HPDE6-E6E7 (cell line): ENCODE results near the gene GJB3.
"Not testable (repeated sequence)": the region's sequence is repeated elsewhere in the genome, so short reads cannot be mapped to it uniquely, and the experiment has no call there.

Source experiments
- DNase-seq: peaks from one replicate; pipeline ENCODE4 v3.0.0; 2011; ENCODE audit warnings: missing footprints; ENCODE audit errors: extremely low spot score

The GJB3 gene

GRCh38 chr1:34785875-34786470, 5.0 kb downstream of the GJB3 start:
- no peak for DNase-seq

GRCh38 chr1:34786521-34787325, 5.7 kb downstream of the GJB3 start:
- DNase-seq: no peak

DNA sequence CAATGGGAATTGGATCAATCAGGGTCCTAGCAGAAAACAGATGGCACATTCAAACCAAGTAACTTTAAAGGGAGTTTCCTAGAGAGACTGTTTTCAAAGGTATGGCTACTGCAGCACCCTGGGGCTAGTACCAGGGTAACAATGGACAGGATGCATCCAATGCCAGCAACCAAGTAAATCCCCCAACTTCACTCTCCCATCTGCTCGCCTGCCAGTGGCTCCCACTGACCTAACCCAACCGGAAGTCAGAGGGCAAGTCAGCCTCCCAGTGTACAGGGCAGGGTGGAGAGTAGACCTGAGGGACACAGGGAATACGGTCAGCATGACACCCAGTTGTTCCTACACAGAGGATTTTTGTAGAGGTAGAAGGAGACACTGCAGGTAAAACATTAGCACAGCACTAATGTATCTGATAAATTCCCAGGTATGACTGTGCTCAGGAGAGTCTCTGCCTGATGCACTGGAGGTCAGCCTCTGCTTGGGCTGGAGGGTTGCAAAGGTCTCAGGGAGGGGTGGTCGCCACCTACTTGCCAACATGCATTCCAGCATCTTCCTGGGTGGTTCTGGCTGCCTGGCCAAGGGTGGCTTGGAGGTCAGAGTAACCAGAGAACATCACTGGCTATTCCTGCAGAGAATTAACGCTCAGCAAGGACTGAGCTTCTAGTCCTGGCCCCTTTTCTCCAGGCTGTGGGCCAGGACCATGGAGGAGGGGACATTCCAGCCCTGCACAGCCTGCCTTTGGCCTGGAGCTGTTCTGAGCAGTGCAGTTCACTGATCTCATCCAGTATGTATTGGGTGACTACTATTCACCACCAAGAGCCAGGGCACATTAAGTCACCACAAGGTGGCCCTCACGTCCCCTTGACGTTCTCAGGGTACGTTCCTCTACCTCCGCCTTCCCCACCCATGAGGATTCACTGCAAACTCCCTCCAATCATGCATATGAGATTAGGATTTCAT, 6.7 kb downstream of the GJB3 start:
- no peak for DNase-seq

DNA sequence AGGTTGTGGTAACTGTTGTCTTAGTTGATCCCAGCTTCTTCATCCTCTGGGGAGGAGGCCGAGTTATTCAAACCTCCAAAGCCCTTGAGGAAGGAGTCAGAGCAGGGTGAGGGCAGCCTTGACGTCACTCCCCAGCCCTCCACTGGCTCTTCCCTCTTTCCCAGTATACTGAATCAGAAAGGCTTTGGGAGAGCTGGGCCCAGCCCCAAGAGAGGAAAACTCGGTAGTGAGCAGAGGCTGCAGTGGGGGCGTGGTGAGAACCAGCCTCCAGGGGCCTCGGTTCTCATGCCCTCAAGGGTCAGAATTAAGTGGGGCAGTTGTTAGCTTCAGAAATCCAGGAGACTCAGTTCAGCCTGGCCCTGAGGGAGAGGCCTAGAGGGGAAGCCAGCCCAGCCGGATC, 10.0 kb downstream of the GJB3 start:
- DNase-seq: no peak

DNA sequence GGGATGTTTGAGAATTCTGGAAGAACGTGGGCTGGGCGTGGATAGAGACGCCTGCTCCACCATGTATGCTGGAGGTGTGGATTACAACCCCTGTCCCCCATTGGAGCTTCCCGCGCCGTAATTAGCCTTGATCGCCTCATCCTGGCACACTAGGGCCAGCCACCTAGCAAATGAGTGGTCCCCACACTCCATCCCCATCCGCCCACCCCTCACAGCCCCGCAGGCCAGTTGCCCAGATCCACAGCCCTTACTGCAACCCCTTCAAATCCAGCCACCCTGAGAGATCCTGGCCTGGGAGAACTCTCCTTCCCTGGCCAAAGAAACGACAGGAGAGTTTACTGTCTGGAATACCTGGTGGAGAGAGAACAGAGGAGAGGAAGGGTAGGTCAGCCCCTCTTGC, 11.4 kb downstream of the GJB3 start:
- no peak for DNase-seq

- DNase-seq: no peak
Observed at GRCh38 chr1:34792868-34793727, 12.1 kb downstream of the GJB3 start, which contains the start of gene GJA4. GJA4 (plus strand) TSS chr1:34792999; CDS start chr1:34794214, 1,215 bp downstream.

GRCh38 chr1:34794001-34794789, 13.2 kb downstream of the GJB3 start:
- DNase-seq: no peak

- no peak for DNase-seq
Observed at GRCh38 chr1:34794790-34795180, 13.8 kb downstream of the GJB3 start.

DNA sequence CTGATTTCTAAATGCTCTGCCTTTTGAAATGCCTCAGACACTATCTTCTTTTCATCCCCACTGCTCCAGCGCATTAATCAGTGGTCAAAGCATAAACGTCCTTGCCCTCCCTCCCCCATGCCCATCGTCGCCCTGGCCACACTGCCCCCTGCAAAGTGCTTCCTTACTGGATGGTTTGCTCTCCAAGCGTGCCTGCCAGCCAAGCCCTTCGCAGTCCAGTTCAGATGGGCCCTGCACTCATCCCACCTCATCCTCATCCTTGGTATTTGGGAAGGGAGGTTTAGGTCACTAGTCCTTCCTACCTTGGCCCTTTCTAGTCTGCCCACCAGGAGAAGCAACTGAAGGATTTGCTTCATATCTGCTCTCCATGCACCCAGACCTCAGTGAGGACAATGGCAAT, 14.9 kb downstream of the GJB3 start:
- no peak for DNase-seq

DNA sequence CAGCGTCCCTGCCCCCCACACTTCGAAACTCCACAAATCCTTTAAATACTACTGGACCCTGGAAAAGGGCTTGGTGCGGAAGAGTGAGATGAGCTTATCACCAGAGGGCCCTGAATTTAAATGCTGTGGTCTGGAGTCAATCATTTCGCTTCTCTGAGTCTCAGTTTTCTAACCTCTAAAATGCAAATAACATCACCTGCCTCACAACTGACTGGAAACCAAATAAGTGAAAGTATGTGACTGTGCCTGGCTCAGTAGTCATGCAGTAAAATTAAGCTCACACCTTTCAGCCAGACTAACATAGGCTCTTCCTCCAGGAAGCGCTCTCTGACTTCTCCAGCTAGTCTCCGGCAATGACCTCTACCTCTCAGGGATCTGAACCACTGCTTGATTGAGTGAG, 16.0 kb downstream of the GJB3 start:
- no peak for DNase-seq

DNA sequence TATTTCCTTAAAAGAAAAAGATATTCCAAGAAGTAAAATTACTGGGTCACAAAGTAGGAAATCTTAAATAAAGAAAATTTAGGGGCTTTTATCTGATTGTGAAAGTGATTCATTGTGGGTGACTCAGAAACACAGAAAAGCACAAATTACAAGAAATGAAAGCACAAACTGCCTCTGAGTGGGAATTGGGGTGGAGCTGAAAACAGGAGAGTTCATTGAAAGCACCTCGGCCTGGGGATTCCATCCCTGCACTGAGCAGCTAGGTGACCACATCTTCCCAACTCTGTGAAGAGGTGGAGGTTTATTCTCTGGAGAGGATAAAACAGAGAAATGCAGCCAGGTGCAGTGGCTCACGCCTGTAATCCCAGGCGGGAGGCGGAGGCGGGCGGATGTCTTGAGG, 19.2 kb downstream of the GJB3 start:
- DNase-seq: no peak

DNA sequence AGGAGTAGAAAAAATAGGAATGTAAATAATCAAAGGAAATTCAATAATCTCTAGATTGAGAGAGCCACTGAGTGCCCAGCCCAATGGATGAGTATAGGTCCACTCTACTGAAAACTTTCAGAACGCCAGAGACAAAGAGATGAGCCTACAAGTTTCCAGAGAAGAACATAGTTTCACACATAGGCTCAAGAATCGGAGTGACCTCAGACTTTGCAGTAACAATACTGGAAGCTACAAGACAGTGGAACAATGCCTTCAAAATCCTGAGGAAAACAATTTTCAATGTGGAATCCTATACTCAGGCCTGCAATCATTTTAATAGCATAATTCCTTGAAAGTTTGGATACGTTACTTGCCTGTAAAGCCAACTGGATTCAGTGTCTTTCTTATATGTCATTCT, 22.8 kb downstream of the GJB3 start:
- no peak for DNase-seq

- DNase-seq: no peak
Observed at GRCh38 chr1:34806396-34806795, 25.4 kb downstream of the GJB3 start.

DNA sequence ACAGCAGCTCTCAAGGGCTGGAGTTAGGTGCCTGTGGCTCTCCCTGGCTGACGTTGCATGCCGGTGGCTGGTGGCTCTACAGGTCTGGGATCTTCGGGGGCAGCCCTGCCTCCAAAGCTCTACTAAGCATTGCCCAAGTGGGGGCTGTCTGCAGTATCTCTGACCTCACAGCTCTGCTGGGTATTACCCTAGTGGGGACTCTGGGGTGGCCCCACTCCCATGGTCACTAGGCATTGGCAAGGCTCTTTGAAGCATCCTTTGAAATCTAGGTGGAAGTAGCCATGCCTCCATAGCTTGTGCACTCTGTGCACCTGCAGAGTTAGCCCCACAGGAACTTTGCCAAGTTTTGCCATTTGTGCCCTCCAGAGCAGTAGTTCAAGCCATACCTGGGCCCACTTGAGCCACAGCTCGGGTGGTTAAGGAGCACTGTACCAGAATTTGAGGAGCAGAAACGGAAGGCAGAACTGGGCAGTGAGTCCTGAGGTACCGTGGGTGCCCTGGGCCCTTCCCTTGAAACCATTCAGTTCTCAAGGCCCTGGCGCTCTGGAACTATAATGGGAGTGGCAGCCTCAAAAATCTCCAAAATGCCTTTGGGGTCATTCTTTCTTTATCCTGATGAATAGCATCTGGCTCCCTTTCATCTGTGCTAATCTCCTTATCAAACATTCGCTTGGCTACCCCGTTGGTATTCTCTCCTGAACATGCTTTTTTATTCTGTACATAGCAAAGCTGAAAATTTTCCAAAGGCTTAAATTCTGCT, 27.2 kb downstream of the GJB3 start:
- DNase-seq: no peak

GRCh38 chr1:34810781-34811180, 29.8 kb downstream of the GJB3 start:
- not testable (repeated sequence) for DNase-seq

GRCh38 chr1:34816332-34816731, 35.3 kb downstream of the GJB3 start:
- DNase-seq: no peak

- no peak for DNase-seq
Observed at GRCh38 chr1:34816778-34817177, 35.8 kb downstream of the GJB3 start.

- not testable (repeated sequence) for DNase-seq
Observed at GRCh38 chr1:34818862-34819261, 37.8 kb downstream of the GJB3 start.

GRCh38 chr1:34822202-34822601, 41.2 kb downstream of the GJB3 start:
- no peak for DNase-seq
